HEK293 (cell line): ENCODE results near the gene CFAP119.

Source experiments
- CTCF ChIA-PET: fragments of 350-600 bp; formaldehyde crosslinking; extraction: SDS; loops from one replicate; lab custom pipeline; 2021; ENCODE audit warnings: antibody characterized with exemption; lab: Yijun Ruan, JAX
- POLR2A ChIA-PET: fragments of 300-600 bp; formaldehyde crosslinking; extraction: SDS; loops from one replicate; lab custom pipeline; 2020; ENCODE audit warnings: antibody characterized with exemption, inconsistent platforms; lab: Yijun Ruan, JAX
- H3K27ac ChIP-seq: fragments of 200-500 bp; sonication (Bioruptor generic); 2 replicates; pipeline ENCODE4 v1.5.1; 2014; ENCODE audit warnings: low read depth, low read length, control low read depth, inconsistent platforms; ENCODE audit errors: extremely low read depth
- H3K36me3 ChIP-seq, 2 experiments: fragments of 200-500 bp in 1 of 2; sonication (Bioruptor generic) in 1 of 2; 1 replicate in 1 of 2; 2 replicates in 1 of 2; pipeline ENCODE4 v1.5.1; 2014 to 2017; ENCODE audit warnings: inconsistent platforms in 2 of 2, low read length in 2 of 2; ENCODE audit not compliant: control insufficient read depth in 2 of 2, insufficient read depth in 1 of 2
- H3K4me1 ChIP-seq: fragments of 200-500 bp; sonication (Bioruptor generic); 2 replicates; pipeline ENCODE4 v1.5.1; 2014; ENCODE audit warnings: mild to moderate bottlenecking, low read length, inconsistent platforms; ENCODE audit not compliant: control insufficient read depth, insufficient read depth
- H3K4me3 ChIP-seq: 2 replicates; pipeline ENCODE4 v1.5.1; 2011; ENCODE audit warnings: low read depth, mild to moderate bottlenecking, control low read depth, low read length, moderate library complexity
- H3K9me3 ChIP-seq: fragments of 200-500 bp; sonication (Bioruptor generic); 2 replicates; pipeline ENCODE4 v1.5.1; 2014; ENCODE audit warnings: low read depth, low read length, inconsistent platforms; ENCODE audit not compliant: control insufficient read depth, insufficient read depth
- BCL6B ChIP-seq: fragments of 450-650 bp; formaldehyde crosslinking; IDR thresholded peaks from 2 replicates; pipeline ENCODE4 v1.5.1; 2017; ENCODE audit warnings: missing biosample characterization, missing genetic modification characterization
- KLF7 ChIP-seq: fragments of 450-650 bp; formaldehyde crosslinking; IDR thresholded peaks from 2 replicates; pipeline ENCODE4 v1.5.1; 2016; ENCODE audit warnings: missing biosample characterization, missing genetic modification characterization, borderline replicate concordance
- SETDB1 ChIP-seq: IDR thresholded peaks from one replicate; pipeline ENCODE4 v1.6.1; 2017; ENCODE audit warnings: mild to moderate bottlenecking, low read length, moderate library complexity, mixed read lengths; ENCODE audit not compliant: insufficient read length
- SP3 ChIP-seq: fragments of 450-650 bp; formaldehyde crosslinking; IDR thresholded peaks from 2 replicates; pipeline ENCODE4 v1.5.1; 2016; ENCODE audit warnings: missing biosample characterization, missing genetic modification characterization
- SP7 ChIP-seq: fragments of 450-650 bp; formaldehyde crosslinking; IDR thresholded peaks from 2 replicates; pipeline ENCODE4 v1.5.1; 2016; ENCODE audit warnings: missing biosample characterization, missing genetic modification characterization
- ZNF121 ChIP-seq: fragments of 450-650 bp; formaldehyde crosslinking; IDR thresholded peaks from 2 replicates; pipeline ENCODE4 v1.5.1; 2016; ENCODE audit warnings: missing biosample characterization, missing genetic modification characterization
- ZNF132 ChIP-seq: fragments of 450-650 bp; formaldehyde crosslinking; IDR thresholded peaks from 2 replicates; pipeline ENCODE4 v1.5.1; 2017; ENCODE audit warnings: missing biosample characterization, missing genetic modification characterization, borderline replicate concordance
- ZNF16 ChIP-seq: fragments of 450-650 bp; formaldehyde crosslinking; IDR thresholded peaks from 2 replicates; pipeline ENCODE4 v1.5.1; 2016; ENCODE audit warnings: low read depth, missing biosample characterization, missing genetic modification characterization
- ZNF280D ChIP-seq: fragments of 450-650 bp; formaldehyde crosslinking; IDR thresholded peaks from 2 replicates; pipeline ENCODE4 v1.5.1; 2016; ENCODE audit warnings: missing biosample characterization, missing genetic modification characterization
- ZNF302 ChIP-seq: fragments of 450-650 bp; formaldehyde crosslinking; IDR thresholded peaks from 2 replicates; pipeline ENCODE4 v1.5.1; 2016; ENCODE audit warnings: missing biosample characterization, missing genetic modification characterization, low read depth
- ZNF394 ChIP-seq: fragments of 450-650 bp; formaldehyde crosslinking; IDR thresholded peaks from 2 replicates; pipeline ENCODE4 v1.5.1; 2016; ENCODE audit warnings: missing biosample characterization, missing genetic modification characterization, mild to moderate bottlenecking, moderate library complexity, borderline replicate concordance
- ZNF433 ChIP-seq: fragments of 450-650 bp; formaldehyde crosslinking; IDR thresholded peaks from 2 replicates; pipeline ENCODE4 v1.5.1; 2016; ENCODE audit warnings: missing biosample characterization, missing genetic modification characterization, low read depth
- ZNF473 ChIP-seq: fragments of 450-650 bp; formaldehyde crosslinking; IDR thresholded peaks from 2 replicates; pipeline ENCODE4 v1.5.1; 2017; ENCODE audit warnings: missing biosample characterization, missing genetic modification characterization
- ZNF514 ChIP-seq: fragments of 450-650 bp; formaldehyde crosslinking; IDR thresholded peaks from 2 replicates; pipeline ENCODE4 v1.5.1; 2016; ENCODE audit warnings: missing biosample characterization, missing genetic modification characterization
- ZNF654 ChIP-seq: fragments of 450-650 bp; formaldehyde crosslinking; IDR thresholded peaks from 2 replicates; pipeline ENCODE4 v1.5.1; 2016; ENCODE audit warnings: low read depth, missing biosample characterization, missing genetic modification characterization
- ZXDB ChIP-seq: fragments of 450-650 bp; formaldehyde crosslinking; IDR thresholded peaks from 2 replicates; pipeline ENCODE4 v1.5.1; 2016; ENCODE audit warnings: missing biosample characterization, missing genetic modification characterization
- TF ChIP-seq, protein P1 (sequence below): fragments of 450-650 bp; formaldehyde crosslinking; IDR thresholded peaks from 2 replicates; pipeline ENCODE4 v1.5.1; 2016; ENCODE audit warnings: missing biosample characterization, missing genetic modification characterization

CFAP119 gene

GRCh38 chr16:30728321-30728720 lies 33.5 kb downstream of the CFAP119 start (continued):
- no peak for TF ChIP-seq ZNF132 (tag by site-specific recombination)
- TF ChIP-seq ZNF473 (tag by site-specific recombination), result no peak
- TF ChIP-seq SP3 (tag by site-specific recombination), result no peak
- TF ChIP-seq BCL6B (tag by site-specific recombination), result no peak
- TF ChIP-seq SP7 (tag by site-specific recombination), result no peak

DNA sequence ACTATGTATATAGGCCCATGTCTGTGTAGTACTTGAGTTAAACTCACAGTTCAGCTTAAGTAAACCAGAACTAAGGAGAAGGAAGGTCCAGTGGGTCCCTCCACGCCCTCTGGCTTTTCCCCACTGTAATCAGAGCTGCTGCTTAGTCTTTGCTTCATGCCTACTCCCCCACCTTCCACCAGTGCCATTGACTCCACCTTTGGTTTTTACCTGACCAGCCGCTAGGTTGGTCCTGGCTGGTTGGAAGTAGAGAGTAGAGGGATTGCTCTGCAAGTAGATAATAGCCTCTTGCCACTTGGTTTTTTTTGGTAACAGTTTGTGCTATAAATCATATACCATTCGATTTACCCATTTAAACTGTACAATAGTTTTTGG lies 36.5 kb downstream of the CFAP119 start:
- CTCF ChIA-PET, result no interaction called here
- Histone ChIP-seq H3K27ac (no peak overlapping the region), H3K36me3 (peaks cover 67 to 100% of the 10 kb centered on the region in 2 experiments), H3K4me3 (no peak overlapping the region), H3K9me3 (no peaks in the 10 kb centered on the region), H3K4me1 (no peaks in the 10 kb centered on the region)
- POLR2A ChIA-PET, result interaction anchor here (0.5 to 1.9 kb wide), 3 partner anchors 19 to 57 kb away, joined by 3 to 8 read pairs (median 3); partner anchors contain the start of gene PHKG2
- no peak for TF ChIP-seq ZNF654 (tag by site-specific recombination)
- no peak for TF ChIP-seq ZNF302 (tag by site-specific recombination)
- no peak for TF ChIP-seq ZNF121 (tag by site-specific recombination)
- TF ChIP-seq KLF7 (tag by site-specific recombination), result no peak
- TF ChIP-seq ZNF433 (tag by site-specific recombination), result no peak
- no peak for TF ChIP-seq ZNF514 (tag by site-specific recombination)
- TF ChIP-seq ZNF16 (tag by site-specific recombination), result no peak
- TF ChIP-seq ZNF394 (tag by site-specific recombination), result no peak
- no peak for TF ChIP-seq SETDB1
- no peak for TF ChIP-seq ZNF280D
- TF ChIP-seq, protein P1, sequence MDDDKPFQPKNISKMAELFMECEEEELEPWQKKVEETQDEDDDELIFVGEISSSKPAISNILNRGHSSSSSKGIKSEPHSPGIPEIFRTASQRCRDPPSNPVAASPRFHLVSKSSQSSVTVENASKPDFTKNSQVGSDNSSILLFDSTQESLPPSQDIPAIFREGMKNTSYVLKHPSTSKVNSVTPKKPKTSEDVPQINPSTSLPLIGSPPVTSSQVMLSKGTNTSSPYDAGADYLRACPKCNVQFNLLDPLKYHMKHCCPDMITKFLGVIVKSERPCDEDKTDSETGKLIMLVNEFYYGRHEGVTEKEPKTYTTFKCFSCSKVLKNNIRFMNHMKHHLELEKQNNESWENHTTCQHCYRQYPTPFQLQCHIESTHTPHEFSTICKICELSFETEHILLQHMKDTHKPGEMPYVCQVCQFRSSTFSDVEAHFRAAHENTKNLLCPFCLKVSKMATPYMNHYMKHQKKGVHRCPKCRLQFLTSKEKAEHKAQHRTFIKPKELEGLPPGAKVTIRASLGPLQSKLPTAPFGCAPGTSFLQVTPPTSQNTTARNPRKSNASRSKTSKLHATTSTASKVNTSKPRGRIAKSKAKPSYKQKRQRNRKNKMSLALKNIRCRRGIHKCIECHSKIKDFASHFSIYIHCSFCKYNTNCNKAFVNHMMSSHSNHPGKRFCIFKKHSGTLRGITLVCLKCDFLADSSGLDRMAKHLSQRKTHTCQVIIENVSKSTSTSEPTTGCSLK (tag by site-specific recombination), result no peak
- no peak for TF ChIP-seq ZXDB
